Ovary (tissue), 3 donors: ENCODE data around the gene ADAMTS2.

Experiments
- CTCF ChIP-seq, 3 donors: fragments of 450-650 bp in 2 of 3; fragments of 200-600 bp in 1 of 3; IDR thresholded peaks; one replicate each; pipeline versions ENCODE4 v1.5.1 to v1.8.0; 2016 to 2022; ENCODE audit warnings: antibody characterized with exemption in 3 of 3, mild to moderate bottlenecking in 1 of 3
- EP300 ChIP-seq: sonication (generic); formaldehyde crosslinking; IDR thresholded peaks from one replicate; pipeline ENCODE4 v1.6.1; 2017; ENCODE audit warnings: antibody characterized with exemption
- POLR2A ChIP-seq: fragments of 450-650 bp; IDR thresholded peaks from one replicate; pipeline ENCODE4 v1.6.1; 2017; ENCODE audit warnings: antibody characterized with exemption, mild to moderate bottlenecking, moderate library complexity
- donor health status: DM: no; HTN: no; CAD: no.

- TF ChIP-seq CTCF (IDR thresholded peaks at IDR 0.05) (no peak), POLR2A (no peak), EP300 (no peak)
These were observed 3.6 kb upstream of the ADAMTS2 start for GRCh38 chr5:179348843-179349242.
